Nephron progenitor cell (in vitro differentiated cells): ENCODE data around the gene GCK.
"Not testable (repeated sequence)": the region's sequence is repeated elsewhere in the genome, so short reads cannot be mapped to it uniquely, and the experiment has no call there.

Experiments used
- DNase-seq: peaks from one replicate; pipeline ENCODE4 v3.0.0; 2021
- H3K27ac Mint-ChIP-seq: 2 replicates; pipeline ENCODE4 v1.8.0; 2021; ENCODE audit warnings: mild to moderate bottlenecking, moderate library complexity, mixed read lengths
- H3K27me3 Mint-ChIP-seq: 2 replicates; pipeline ENCODE4 v1.8.0; 2021; ENCODE audit warnings: mild to moderate bottlenecking, low read depth, mixed read lengths; ENCODE audit not compliant: poor library complexity
- H3K36me3 Mint-ChIP-seq: 2 replicates; pipeline ENCODE4 v1.8.0; 2021; ENCODE audit warnings: low read depth, mixed read lengths
- H3K4me1 Mint-ChIP-seq: 2 replicates; pipeline ENCODE4 v1.8.0; 2021; ENCODE audit warnings: mixed read lengths
- H3K4me3 Mint-ChIP-seq: 2 replicates; pipeline ENCODE4 v1.8.0; 2021; ENCODE audit warnings: mild to moderate bottlenecking, moderate library complexity, mixed read lengths
- H3K9me3 Mint-ChIP-seq: 2 replicates; pipeline ENCODE4 v1.8.0; 2021; ENCODE audit warnings: mild to moderate bottlenecking, moderate library complexity, mixed read lengths
- TF ChIP-seq, protein P1 (sequence below): fragments of 200-600 bp; sonication (generic); IDR thresholded peaks from 2 replicates; pipeline ENCODE4 v1.5.0; 2021; ENCODE audit warnings: antibody characterized with exemption

Gene GCK

DNA sequence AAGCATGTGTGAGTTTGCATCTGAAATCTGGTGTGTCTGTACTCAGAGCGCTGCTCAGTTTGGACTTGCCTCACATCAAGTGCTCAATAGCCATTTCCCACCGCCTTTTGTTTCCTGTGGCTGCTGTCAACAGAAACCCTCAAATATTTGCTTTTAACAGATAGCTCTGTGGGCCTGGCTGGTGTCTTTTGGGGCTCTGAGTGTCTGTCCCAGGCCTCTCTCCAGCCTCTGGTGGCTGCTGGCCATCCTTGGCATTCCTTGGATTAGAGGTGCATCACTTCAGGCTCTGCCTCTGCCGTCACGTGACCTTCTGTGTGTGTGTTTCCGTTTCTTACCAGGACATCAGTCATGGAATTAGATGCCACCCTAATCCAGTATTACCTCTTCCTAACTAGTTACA lies 20.9 kb upstream of the GCK start:
- Mint-ChIP-seq H3K27me3 (no peaks in the 10 kb centered on the region), H3K27ac (no peak overlapping the region), H3K4me1 (peaks cover 12% of the 10 kb centered on the region), H3K4me3 (no peak overlapping the region), H3K9me3 (no peaks in the 10 kb centered on the region), H3K36me3 (peaks cover 47% of the 10 kb centered on the region)
- TF ChIP-seq, protein P1, sequence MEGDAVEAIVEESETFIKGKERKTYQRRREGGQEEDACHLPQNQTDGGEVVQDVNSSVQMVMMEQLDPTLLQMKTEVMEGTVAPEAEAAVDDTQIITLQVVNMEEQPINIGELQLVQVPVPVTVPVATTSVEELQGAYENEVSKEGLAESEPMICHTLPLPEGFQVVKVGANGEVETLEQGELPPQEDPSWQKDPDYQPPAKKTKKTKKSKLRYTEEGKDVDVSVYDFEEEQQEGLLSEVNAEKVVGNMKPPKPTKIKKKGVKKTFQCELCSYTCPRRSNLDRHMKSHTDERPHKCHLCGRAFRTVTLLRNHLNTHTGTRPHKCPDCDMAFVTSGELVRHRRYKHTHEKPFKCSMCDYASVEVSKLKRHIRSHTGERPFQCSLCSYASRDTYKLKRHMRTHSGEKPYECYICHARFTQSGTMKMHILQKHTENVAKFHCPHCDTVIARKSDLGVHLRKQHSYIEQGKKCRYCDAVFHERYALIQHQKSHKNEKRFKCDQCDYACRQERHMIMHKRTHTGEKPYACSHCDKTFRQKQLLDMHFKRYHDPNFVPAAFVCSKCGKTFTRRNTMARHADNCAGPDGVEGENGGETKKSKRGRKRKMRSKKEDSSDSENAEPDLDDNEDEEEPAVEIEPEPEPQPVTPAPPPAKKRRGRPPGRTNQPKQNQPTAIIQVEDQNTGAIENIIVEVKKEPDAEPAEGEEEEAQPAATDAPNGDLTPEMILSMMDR = no peak
- no peak for DNase-seq

DNA sequence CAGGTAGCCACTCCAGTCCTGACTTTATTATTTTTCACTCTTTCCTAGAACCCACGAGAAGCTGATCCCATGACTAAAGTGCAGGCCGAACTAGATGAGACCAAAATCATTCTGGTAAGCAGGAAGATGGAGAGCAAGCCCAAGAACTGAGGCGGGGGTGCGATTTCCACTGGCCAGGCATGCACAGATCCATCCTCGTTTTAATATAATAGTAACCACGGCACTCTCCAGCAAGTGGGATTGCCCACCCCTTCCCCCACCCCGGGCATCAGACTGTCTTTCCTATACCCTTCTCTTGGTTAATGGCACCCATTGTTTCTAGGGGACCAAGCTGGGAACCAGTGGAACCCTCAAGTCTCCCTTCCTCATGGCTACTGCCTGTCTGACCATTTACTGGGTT lies 18.8 kb upstream of the GCK start:
- DNase-seq = no peak
- Mint-ChIP-seq H3K27me3 (no peaks in the 10 kb centered on the region), H3K9me3 (no peaks in the 10 kb centered on the region), H3K36me3 (peaks cover 47% of the 10 kb centered on the region), H3K4me1 (peaks cover 8% of the 10 kb centered on the region), H3K27ac (no peak overlapping the region), H3K4me3 (no peak overlapping the region)
- TF ChIP-seq, protein P1 = no peak

- TF ChIP-seq, protein P1 = no peak
- Mint-ChIP-seq H3K36me3 (peaks cover 37% of the 10 kb centered on the region), H3K9me3 (no peaks in the 10 kb centered on the region), H3K4me3 (no peak overlapping the region), H3K27ac (no peak overlapping the region), H3K27me3 (no peaks in the 10 kb centered on the region), H3K4me1 (peaks cover 24% of the 10 kb centered on the region)
- no peak for DNase-seq
Measured at GRCh38 chr7:44206008-44206407, 16.8 kb upstream of the GCK start.

- no peak for DNase-seq
- H3K27me3 Mint-ChIP-seq = peaks cover 25% of the 10 kb centered on the region
- H3K36me3 Mint-ChIP-seq = peaks cover 11% of the 10 kb centered on the region
- H3K27ac Mint-ChIP-seq = peak overlapping the region; percentile 66
- H3K9me3 Mint-ChIP-seq = peaks cover 4% of the 10 kb centered on the region
- TF ChIP-seq, protein P1 = no peak
- peak overlapping the region; percentile 92 for H3K4me3 Mint-ChIP-seq
- H3K4me1 Mint-ChIP-seq = peaks cover 24% of the 10 kb centered on the region
Measured at GRCh38 chr7:44201813-44202212, 12.6 kb upstream of the GCK start.

- H3K4me1 Mint-ChIP-seq = peaks cover 24% of the 10 kb centered on the region
- H3K36me3 Mint-ChIP-seq = peaks cover 5% of the 10 kb centered on the region
- peaks cover 30% of the 10 kb centered on the region for H3K27me3 Mint-ChIP-seq
- peak within 1 kb of the TSS; percentile 92 for H3K4me3 Mint-ChIP-seq
- TF ChIP-seq, protein P1 = peak; percentile 48
- peaks cover 4% of the 10 kb centered on the region for H3K9me3 Mint-ChIP-seq
- peak within 1 kb of the TSS; percentile 66 for H3K27ac Mint-ChIP-seq
- DNase-seq = peak; percentile 88
Measured at GRCh38 chr7:44200699-44201461, 11.6 kb upstream of the GCK start, which contains the start of gene YKT6. Gene YKT6, plus strand, starts transcription at chr7:44200978. Its CDS starts 158 bp downstream, at chr7:44201136.

DNA sequence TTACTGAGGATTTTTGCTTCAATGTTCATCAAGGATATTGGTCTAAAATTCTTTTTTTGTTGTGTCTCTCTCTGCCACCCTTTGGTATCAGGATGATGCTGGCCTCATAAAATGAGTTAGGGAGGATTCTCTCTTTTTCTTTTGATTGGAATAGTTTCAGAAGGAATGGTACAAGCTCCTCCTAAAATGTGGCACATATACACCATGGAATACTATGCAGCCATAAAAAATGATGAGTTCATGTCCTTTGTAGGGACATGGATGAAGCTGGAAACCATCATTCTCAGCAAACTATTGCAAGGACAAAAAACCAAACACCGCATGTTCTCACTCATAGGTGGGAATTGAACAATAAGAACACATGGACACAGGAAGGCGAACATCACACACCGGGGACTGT lies 10.9 kb upstream of the GCK start:
- not testable (repeated sequence) for DNase-seq, H3K36me3 Mint-ChIP-seq, H3K27ac Mint-ChIP-seq, H3K9me3 Mint-ChIP-seq
- H3K4me3 Mint-ChIP-seq = peak overlapping the region; percentile 47
- H3K27me3 Mint-ChIP-seq = peaks cover 30% of the 10 kb centered on the region
- peaks cover 24% of the 10 kb centered on the region for H3K4me1 Mint-ChIP-seq
